NCI-H146 (cell line): ENCODE results near the gene RAB31.
A peak's percentile ranks its signal among the peaks of the same experiment; 100 is the strongest.
"Not testable (repeated sequence)": the region's sequence is repeated elsewhere in the genome, so short reads cannot be mapped to it uniquely, and the experiment has no call there.

ENCODE experiments used
- DNase-seq: peaks from one replicate; lab custom pipeline; 2025; lab: John Stamatoyannopoulos, UW

RAB31 gene

GRCh38 chr18:9708057-9708433, at the start of gene RAB31:
RAB31 (plus strand) TSS chr18:9708301; CDS start chr18:9708406, 105 bp downstream.
- DNase-seq = peak; percentile 56

GRCh38 chr18:9659499-9660375, 48.4 kb upstream of the RAB31 start:
- no peak for DNase-seq

- no peak for DNase-seq
These were observed 46.5 kb upstream of the RAB31 start for GRCh38 chr18:9661564-9661963.

GRCh38 chr18:9663377-9663776, 44.7 kb upstream of the RAB31 start:
- no peak for DNase-seq

GRCh38 chr18:9665314-9665713, 42.8 kb upstream of the RAB31 start:
- DNase-seq = no peak

GRCh38 chr18:9666548-9666947, 41.6 kb upstream of the RAB31 start:
- DNase-seq = no peak

GRCh38 chr18:9669016-9669415, 39.1 kb upstream of the RAB31 start:
- no peak for DNase-seq

- DNase-seq = no peak
These were observed 36.9 kb upstream of the RAB31 start for GRCh38 chr18:9671214-9671613.

GRCh38 chr18:9673296-9674251, 34.5 kb upstream of the RAB31 start:
- DNase-seq = peak; percentile 61

GRCh38 chr18:9678216-9678615, 29.9 kb upstream of the RAB31 start:
- not testable (repeated sequence) for DNase-seq

- DNase-seq = no peak
These were observed 29.0 kb upstream of the RAB31 start for GRCh38 chr18:9679125-9679524.

GRCh38 chr18:9681217-9681616, 26.9 kb upstream of the RAB31 start:
- DNase-seq = no peak

GRCh38 chr18:9682572-9682971, 25.5 kb upstream of the RAB31 start:
- no peak for DNase-seq

GRCh38 chr18:9683418-9684396, 24.4 kb upstream of the RAB31 start:
- DNase-seq = no peak

- no peak for DNase-seq
These were observed 23.1 kb upstream of the RAB31 start for GRCh38 chr18:9684881-9685614.

GRCh38 chr18:9685615-9685890, 22.5 kb upstream of the RAB31 start:
- DNase-seq = no peak

- DNase-seq = no peak
These were observed 19.9 kb upstream of the RAB31 start for GRCh38 chr18:9688036-9688741.

- DNase-seq = no peak
These were observed 18.8 kb upstream of the RAB31 start for GRCh38 chr18:9689253-9689652.

- no peak for DNase-seq
These were observed 17.5 kb upstream of the RAB31 start for GRCh38 chr18:9690418-9691188.

GRCh38 chr18:9691235-9691634, 16.9 kb upstream of the RAB31 start:
- no peak for DNase-seq
